Panc1 (cell line): ENCODE data around the gene GALNT10.
A peak's percentile ranks its signal among the peaks of the same experiment; 100 is the strongest.

Source experiments
- POLR2AphosphoS5 ChIP-seq: IDR thresholded peaks from 2 replicates; pipeline ENCODE4 v1.6.1; 2012; ENCODE audit warnings: mild to moderate bottlenecking, low read depth, low read length, moderate library complexity
- SIN3A ChIP-seq: IDR thresholded peaks from 2 replicates; pipeline ENCODE4 v1.6.1; 2012; ENCODE audit warnings: low read depth, mild to moderate bottlenecking, low read length, moderate library complexity, borderline replicate concordance; ENCODE audit not compliant: insufficient read depth
- TCF7L2 ChIP-seq: IDR thresholded peaks from 2 replicates; pipeline ENCODE4 v1.6.1; 2011; ENCODE audit warnings: mild to moderate bottlenecking, low read depth, low read length, inconsistent platforms
- TF ChIP-seq, protein P1 (sequence below): fragments of 450-650 bp; IDR thresholded peaks from 2 replicates; pipeline ENCODE4 v1.5.1; 2017; ENCODE audit warnings: mild to moderate bottlenecking

DNA sequence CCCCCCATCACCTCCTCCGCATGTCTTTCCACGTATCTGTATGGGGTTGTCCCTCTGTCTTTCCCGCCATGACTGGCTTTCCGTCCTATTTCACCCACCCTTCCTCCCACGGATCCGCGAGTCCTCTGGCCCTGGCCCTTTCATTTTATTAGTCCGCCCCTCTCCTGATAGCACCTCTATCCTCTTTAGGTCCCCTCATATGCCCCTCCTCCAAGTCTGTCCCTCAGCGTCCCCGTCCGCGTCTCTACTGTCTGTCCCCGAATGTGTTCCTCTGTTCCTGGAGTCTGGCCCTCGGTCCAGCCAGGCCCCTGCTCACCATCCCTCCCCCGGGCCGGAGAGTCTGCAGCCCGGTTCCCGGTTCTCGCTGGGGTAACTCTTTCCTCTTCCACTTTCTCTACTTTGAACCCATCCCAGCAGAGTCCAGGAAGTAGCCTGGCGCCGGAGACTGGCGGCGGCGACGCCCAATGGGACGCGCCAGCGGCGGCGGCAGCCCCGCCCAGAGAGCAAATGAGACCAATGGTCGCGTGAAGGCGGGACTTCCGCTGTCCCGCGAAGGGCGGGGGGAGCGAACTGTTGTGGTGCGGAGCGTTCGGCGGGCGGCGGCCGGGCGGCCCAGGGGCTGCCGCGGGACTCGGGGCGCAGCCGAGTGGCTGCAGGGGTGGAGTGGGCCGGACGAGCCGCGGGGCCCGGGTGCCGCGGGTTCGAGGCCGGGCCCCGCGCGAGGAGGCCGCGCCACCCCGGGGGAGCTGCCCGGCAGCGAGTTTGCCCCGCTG is 255.1 kb downstream of the GALNT10 start, which contains the start of gene SAP30L:
- TF ChIP-seq, protein P1, sequence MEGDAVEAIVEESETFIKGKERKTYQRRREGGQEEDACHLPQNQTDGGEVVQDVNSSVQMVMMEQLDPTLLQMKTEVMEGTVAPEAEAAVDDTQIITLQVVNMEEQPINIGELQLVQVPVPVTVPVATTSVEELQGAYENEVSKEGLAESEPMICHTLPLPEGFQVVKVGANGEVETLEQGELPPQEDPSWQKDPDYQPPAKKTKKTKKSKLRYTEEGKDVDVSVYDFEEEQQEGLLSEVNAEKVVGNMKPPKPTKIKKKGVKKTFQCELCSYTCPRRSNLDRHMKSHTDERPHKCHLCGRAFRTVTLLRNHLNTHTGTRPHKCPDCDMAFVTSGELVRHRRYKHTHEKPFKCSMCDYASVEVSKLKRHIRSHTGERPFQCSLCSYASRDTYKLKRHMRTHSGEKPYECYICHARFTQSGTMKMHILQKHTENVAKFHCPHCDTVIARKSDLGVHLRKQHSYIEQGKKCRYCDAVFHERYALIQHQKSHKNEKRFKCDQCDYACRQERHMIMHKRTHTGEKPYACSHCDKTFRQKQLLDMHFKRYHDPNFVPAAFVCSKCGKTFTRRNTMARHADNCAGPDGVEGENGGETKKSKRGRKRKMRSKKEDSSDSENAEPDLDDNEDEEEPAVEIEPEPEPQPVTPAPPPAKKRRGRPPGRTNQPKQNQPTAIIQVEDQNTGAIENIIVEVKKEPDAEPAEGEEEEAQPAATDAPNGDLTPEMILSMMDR: no peak
- TF ChIP-seq SIN3A: 0 out of 2 replicates have a peak, but pooled peaks have one; percentile 66
- TF ChIP-seq TCF7L2: no peak
- peak; percentile 69 for TF ChIP-seq POLR2AphosphoS5
